NCI-H524 treated with DMSO at 0.1 percent for 48 hours (cell line): ENCODE data around the gene FCHO1.
"Not testable (repeated sequence)": the region's sequence is repeated elsewhere in the genome, so short reads cannot be mapped to it uniquely, and the experiment has no call there.

ENCODE experiments used
- DNase-seq: peaks from one replicate; lab custom pipeline; 2025; lab: John Stamatoyannopoulos, UW

The FCHO1 gene

DNA sequence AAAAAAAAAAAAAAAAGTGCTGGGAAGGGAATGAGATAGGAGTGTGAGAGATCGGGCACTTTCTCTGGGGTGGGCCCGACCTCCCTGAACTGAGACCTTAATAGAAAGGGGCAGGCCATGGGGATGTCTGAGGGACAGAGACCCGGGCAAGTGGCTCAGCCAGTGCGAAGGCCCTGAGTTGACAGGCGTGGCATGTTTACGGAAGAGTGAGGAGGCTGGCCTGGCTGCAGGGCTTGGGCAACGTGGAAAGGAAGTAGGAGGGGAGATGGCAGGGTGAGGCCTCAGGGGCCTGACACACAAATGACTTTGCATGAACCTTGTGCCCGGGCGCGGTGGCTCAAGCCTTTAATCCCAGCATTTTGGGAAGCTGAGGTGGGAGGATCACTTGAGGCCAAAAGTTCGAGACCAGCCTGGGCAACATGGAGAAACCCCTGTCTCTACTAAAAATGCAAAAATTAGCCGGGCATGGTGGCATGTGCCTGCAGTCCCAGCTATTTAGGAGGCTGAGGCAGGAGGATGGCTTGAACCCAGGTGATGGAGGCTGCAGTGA, 13.9 kb downstream of the FCHO1 start:
- DNase-seq, result no peak

DNA sequence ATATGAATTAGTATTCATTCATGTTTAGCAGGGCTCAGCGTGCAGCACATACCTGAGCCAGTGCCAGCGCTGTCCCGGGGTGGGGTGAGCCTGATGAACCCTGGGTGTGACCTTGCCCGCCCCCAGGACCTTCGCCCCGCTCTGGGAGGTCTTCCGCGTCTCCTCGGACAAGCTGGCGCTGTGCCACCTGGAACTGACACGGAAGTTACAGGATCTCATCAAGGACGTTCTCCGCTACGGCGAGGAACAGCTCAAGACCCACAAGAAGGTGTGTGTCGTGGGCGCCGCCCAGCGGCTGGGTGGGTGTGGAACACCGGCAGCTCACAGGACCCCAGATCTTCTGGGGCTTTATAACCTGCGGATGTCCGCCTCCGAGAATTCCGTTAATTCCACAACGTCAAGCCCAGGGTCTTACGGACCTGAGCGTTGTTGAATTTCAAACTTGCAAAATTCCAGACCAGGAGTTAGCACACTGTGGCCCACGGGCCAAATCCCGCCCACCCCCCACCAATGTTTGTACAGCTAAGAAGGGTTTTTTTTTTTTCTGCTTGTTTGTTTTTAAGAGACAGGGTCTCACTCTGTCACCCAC, 15.4 kb downstream of the FCHO1 start:
- peak; percentile 61 for DNase-seq

- DNase-seq, result no peak
Measured at GRCh38 chr19:17767559-17767958, 16.3 kb downstream of the FCHO1 start.

DNA sequence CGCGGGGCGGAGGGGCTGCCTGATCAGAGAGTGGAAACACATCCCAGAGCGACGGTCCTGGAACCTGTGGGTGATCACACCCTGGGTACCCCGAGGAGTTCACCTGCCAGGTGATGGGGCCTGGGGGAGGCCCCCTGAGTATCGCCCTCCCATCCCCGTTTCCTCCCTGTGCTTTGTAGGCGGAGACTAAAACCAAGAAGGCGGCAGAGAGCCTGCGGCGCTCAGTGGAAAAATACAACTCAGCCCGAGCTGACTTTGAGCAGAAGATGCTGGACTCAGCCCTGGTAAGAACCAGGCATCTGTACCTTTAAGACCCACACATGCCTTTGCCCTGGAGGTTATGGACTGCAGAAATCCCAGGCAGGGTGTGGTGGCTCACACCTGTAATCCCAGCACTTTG, 19.3 kb downstream of the FCHO1 start:
- DNase-seq, result no peak

GRCh38 chr19:17772172-17772571, 20.9 kb downstream of the FCHO1 start:
- no peak for DNase-seq

- DNase-seq, result no peak
Measured at GRCh38 chr19:17775245-17775927, 24.1 kb downstream of the FCHO1 start.

GRCh38 chr19:17775991-17776803, 24.9 kb downstream of the FCHO1 start:
- DNase-seq, result no peak

DNA sequence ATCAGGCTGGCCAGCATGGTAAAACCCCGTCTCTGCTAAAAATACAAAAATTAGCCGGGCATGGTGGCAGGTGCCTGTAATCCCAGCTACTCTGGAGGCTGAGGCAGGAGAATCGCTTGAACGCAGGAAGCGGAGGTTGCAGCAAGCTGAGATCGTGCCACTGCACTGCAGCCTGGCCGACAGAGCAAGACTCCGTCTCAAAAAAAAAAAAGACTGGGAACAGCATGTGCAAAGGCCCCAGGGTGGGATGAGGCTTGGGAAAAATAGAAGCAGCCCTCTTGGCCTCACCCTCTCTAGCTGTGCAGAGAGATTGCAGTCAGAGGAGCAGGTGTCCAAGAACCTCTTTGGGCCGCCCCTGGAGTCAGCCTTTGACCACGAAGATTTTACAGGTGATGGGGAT, 26.6 kb downstream of the FCHO1 start:
- not testable (repeated sequence) for DNase-seq

GRCh38 chr19:17778251-17778967, 27.1 kb downstream of the FCHO1 start:
- DNase-seq, result no peak

GRCh38 chr19:17778968-17779929, 28.0 kb downstream of the FCHO1 start:
- no peak for DNase-seq

GRCh38 chr19:17780781-17781180, 29.5 kb downstream of the FCHO1 start:
- DNase-seq, result no peak

DNA sequence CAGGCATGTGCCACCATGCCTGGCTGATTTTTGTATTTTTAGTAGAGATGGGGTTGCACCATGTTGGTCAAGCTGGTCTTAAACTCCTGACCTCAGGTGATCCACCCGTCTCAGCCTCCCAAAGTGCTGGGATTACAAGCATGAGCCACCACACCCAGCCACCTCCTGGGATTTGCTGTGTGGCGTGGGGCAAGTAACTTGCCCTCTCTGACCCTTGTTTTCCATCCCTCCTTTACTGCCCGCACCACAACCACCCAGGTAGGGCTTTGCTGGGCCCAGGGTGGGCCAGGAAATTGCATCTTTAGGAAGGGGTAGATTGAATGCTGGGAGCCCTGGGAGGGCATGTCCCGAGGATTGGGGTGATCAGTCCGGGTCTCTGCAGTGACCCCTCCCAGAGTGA, 32.4 kb downstream of the FCHO1 start:
- DNase-seq, result not testable (repeated sequence)

GRCh38 chr19:17784201-17785008, 33.1 kb downstream of the FCHO1 start:
- no peak for DNase-seq

DNA sequence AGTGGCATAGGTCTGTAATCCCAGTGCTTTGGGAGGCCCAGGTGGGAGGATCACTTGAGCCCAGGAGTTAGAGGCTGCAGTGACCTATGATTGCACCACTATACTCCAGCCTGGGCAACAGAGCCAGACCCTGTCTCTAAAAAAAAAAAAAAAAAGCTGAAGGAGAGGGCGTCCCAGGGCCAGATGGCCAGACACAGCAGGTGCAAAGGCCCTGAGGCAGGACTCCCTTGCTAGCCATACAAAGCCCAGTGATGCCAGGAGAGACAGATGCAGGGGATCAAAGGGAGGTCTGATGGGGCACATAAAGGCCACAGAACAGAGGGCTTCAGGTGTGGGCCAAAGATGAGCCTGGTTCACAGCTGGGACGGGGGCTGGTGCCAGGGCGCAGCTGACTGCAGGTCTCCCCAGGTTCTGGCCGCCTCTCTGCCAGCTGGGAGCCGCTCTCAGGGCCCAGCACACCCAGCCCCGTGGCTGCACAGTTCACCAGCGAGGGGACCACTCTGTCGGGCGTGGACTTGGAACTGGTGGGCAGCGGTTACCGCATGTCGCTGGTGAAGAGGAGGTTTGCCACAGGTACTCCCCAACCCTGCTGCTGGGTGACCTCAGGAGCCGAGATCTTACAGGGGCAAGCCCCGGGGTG, 36.1 kb downstream of the FCHO1 start:
- DNase-seq, result no peak

GRCh38 chr19:17788632-17789031, 37.4 kb downstream of the FCHO1 start:
- no peak for DNase-seq

GRCh38 chr19:17790059-17790780, 38.9 kb downstream of the FCHO1 start:
- DNase-seq, result no peak

GRCh38 chr19:17794412-17794730, 43.1 kb downstream of the FCHO1 start:
- no peak for DNase-seq

GRCh38 chr19:17794731-17795494, 43.6 kb downstream of the FCHO1 start, which contains the start of gene B3GNT3:
Gene B3GNT3, plus strand, starts transcription at chr19:17795138. Its CDS starts 12,670 bp downstream, at chr19:17807808.
- DNase-seq, result no peak
